GM12878 (cell line): Measurements from ENCODE around the gene BDH1. TPM values are rescaled to one million over a fixed set of nuclear protein-coding genes. Genes with fewer than 3 reads are reported as not detected.
"Not testable (repeated sequence)": the region's sequence is repeated elsewhere in the genome, so short reads cannot be mapped to it uniquely, and the experiment has no call there.

Experiments used
- ATAC-seq: fragments of 200-7000 bp; cut with Tn5 transposase; 3 replicates; pipeline ENCODE4 v1.9.1; 2020; ENCODE audit warnings: mild to moderate bottlenecking, moderate library complexity
- BruUV-seq: library from RNA; stranded (reverse); fragments of 400-500 nt; replicated peaks from 2 replicates; lab custom pipeline; 2021; lab: Mats Ljungman, UMichigan
- CTCF ChIA-PET: fragments of 300-600 bp; sonication (Branson Sonifier 250); formaldehyde crosslinking; extraction: SDS; loops from one replicate; lab custom pipeline; 2021; ENCODE audit warnings: inconsistent platforms; lab: Yijun Ruan, JAX
- POLR2A ChIA-PET: fragments of 350-600 bp; formaldehyde crosslinking; extraction: SDS; loops from one replicate; lab custom pipeline; 2021; ENCODE audit warnings: inconsistent platforms; lab: Charles Lee
- RAD21 ChIA-PET: fragments of 300-600 bp; sonication (Branson Sonifier 250); formaldehyde crosslinking; loops from one replicate; lab custom pipeline; 2023; ENCODE audit warnings: antibody characterized with exemption; ENCODE audit not compliant: unreplicated experiment; lab: Charles Lee
- SMC1A ChIA-PET: fragments of 300-600 bp; sonication (Branson Sonifier 250); formaldehyde crosslinking; loops from one replicate; lab custom pipeline; 2023; ENCODE audit not compliant: unreplicated experiment, uncharacterized antibody; lab: Charles Lee
- DNase-seq: peaks from one replicate; pipeline ENCODE4 v3.0.0-alpha.2; 2011; ENCODE audit warnings: low read depth, low spot score
- FAIRE-seq: peaks from 3 replicates; lab custom pipeline; 2011; peaks lifted over from hg19 to GRCh38; lab: Jason Lieb, UNC
- H2AFZ ChIP-seq: 2 replicates; pipeline ENCODE4 v1.6.0; 2011; ENCODE audit warnings: low read depth, low read length, control low read depth; ENCODE audit not compliant: control insufficient read depth
- H3K27ac ChIP-seq: 2 replicates; pipeline ENCODE4 v1.5.1; 2011; ENCODE audit warnings: control low read depth; ENCODE audit not compliant: control insufficient read depth, insufficient read depth
- H3K27me3 ChIP-seq, 2 experiments: replicated peaks in 1 of 2; 2 replicates each; pipeline versions ENCODE4 v1.6.0 to v1.6.1; 2011; ENCODE audit warnings: low read length in 1 of 2; ENCODE audit not compliant: control insufficient read depth in 2 of 2, insufficient read depth in 2 of 2
- H3K36me3 ChIP-seq, 2 experiments: 2 replicates each; pipeline ENCODE4 v1.5.1; 2011; ENCODE audit warnings: low read length in 1 of 2; ENCODE audit not compliant: control insufficient read depth in 2 of 2, insufficient read depth in 2 of 2
- H3K4me1 ChIP-seq: 2 replicates; pipeline ENCODE4 v1.6.1; 2011; ENCODE audit warnings: mild to moderate bottlenecking, low read length, moderate library complexity, mixed read lengths; ENCODE audit not compliant: control insufficient read depth, insufficient read depth
- H3K4me2 ChIP-seq: 2 replicates; pipeline ENCODE4 v1.6.0; 2011; ENCODE audit warnings: control low read depth; ENCODE audit not compliant: control insufficient read depth, insufficient read depth
- H3K4me3 ChIP-seq: fragments of 200-600 bp; sonication (generic); 2 replicates; pipeline ENCODE4 v1.5.1; 2016
- H3K79me2 ChIP-seq: 2 replicates; pipeline ENCODE4 v1.6.0; 2011; ENCODE audit warnings: low read length; ENCODE audit not compliant: control insufficient read depth, insufficient read depth
- H3K9ac ChIP-seq: 2 replicates; pipeline ENCODE4 v1.8.0; 2011; ENCODE audit warnings: low read length, control low read depth, mixed read lengths; ENCODE audit not compliant: control insufficient read depth, insufficient read depth
- H3K9me3 ChIP-seq: replicated peaks from 3 replicates; pipeline ENCODE4 v1.5.1; 2011; ENCODE audit warnings: mild to moderate bottlenecking, low read length; ENCODE audit not compliant: control insufficient read depth, insufficient read depth
- H4K20me1 ChIP-seq: 2 replicates; pipeline ENCODE4 v1.6.0; 2011; ENCODE audit not compliant: control insufficient read depth, insufficient read depth
- SKIL ChIP-seq: fragments of 450-650 bp; IDR thresholded peaks from 2 replicates; pipeline ENCODE4 v1.6.1; 2017; ENCODE audit warnings: mild to moderate bottlenecking, low read depth, inconsistent platforms; ENCODE audit not compliant: poor library complexity, severe bottlenecking
- WGBS: methylation state at CpG from one replicate; pipeline ENCODE4 v1.1.6; 2016; ENCODE audit warnings: low lambda C conversion rate; ENCODE audit not compliant: insufficient replicate concordance, insufficient coverage; ENCODE audit errors: missing lambda C conversion rate; 5-methylcytosine and 5-hydroxymethylcytosine counted together
- in situ Hi-C: fragments of 300-500 bp; cut with MboI; formaldehyde crosslinking; loops from 9 replicates; pipeline ENCODE4 v1.14.3; 2018; ENCODE audit warnings: mixed read lengths
- intact Hi-C: fragments of 100-400 bp; cut with micrococcal nuclease; formaldehyde crosslinking; loops from one replicate; pipeline ENCODE4 v1.14.2; 2022; ENCODE audit not compliant: unreplicated experiment
- polyA plus RNA-seq, 11 experiments: library from polyadenylated mRNA; depleted of rRNA in 4 of 11; unstranded in 6 of 11; stranded (reverse) in 5 of 11; fragments of >200 nt; fragmentation: Nextera tagmentation in 4 of 11; fragmentation: Illumina TruSeq in 1 of 11; extraction: Ambion mirVana in 4 of 11; extraction: Trizol in 1 of 11; gene quantifications; 1 replicate in 1 of 11; 2 replicates in 10 of 11; pipeline versions ENCODE4 v1.2.1 to v1.2.3, GENCODE V29; 2011 to 2016; ENCODE audit warnings: inconsistent platforms in 2 of 11, missing spikeins in 2 of 11, low read depth in 1 of 11
- total RNA-seq, 4 experiments: library from RNA; depleted of rRNA in 3 of 4; stranded (reverse); fragments of >200 nt in 3 of 4; fragmentation: Illumina TruSeq in 1 of 4; extraction: Trizol in 1 of 4; gene quantifications; 2 replicates each; pipeline versions ENCODE4 v1.2.1 to v1.2.3, GENCODE V29; 2013 to 2021

Gene BDH1
- total and polyA plus RNA-seq, 10 of the 15 experiments (the other 5 are each of a cell fraction or from before 2014, with no cell fraction given), result 11.3 to 84.5 (median 60.3) TPM

GRCh38 chr3:197571074-197571879 lies 15.5 kb upstream of the BDH1 start:
- H3K27ac ChIP-seq, H3K4me3 ChIP-seq, intact Hi-C loops, H3K79me2 ChIP-seq, H3K9ac ChIP-seq, H2AFZ ChIP-seq, DNase-seq, RAD21 ChIA-PET, H3K4me1 ChIP-seq, H4K20me1 ChIP-seq, in situ Hi-C loops, H3K9me3 ChIP-seq, H3K36me3 ChIP-seq, FAIRE-seq, CTCF ChIA-PET, ATAC-seq, BruUV-seq, H3K4me2 ChIP-seq, H3K27me3 ChIP-seq: not testable (repeated sequence)
- peak; percentile 64 for TF ChIP-seq SKIL
- POLR2A ChIA-PET, result interaction anchor here (0.6 kb wide), 1 partner anchor 15 kb away, joined by 6 read pairs; no protein-coding TSS in a partner anchor
- WGBS, result 26% methylated on average over 4 of the region's 4 CpGs
- SMC1A ChIA-PET, result interaction anchor here (0.7 kb wide), 1 partner anchor 398 kb away, joined by 3 read pairs; no protein-coding TSS in a partner anchor

GRCh38 chr3:197569433-197569832 lies 13.7 kb upstream of the BDH1 start:
- H3K36me3 ChIP-seq, in situ Hi-C loops, RAD21 ChIA-PET, H4K20me1 ChIP-seq, FAIRE-seq, H3K79me2 ChIP-seq, H3K9me3 ChIP-seq, H3K4me1 ChIP-seq, H3K27ac ChIP-seq, SMC1A ChIA-PET, H3K4me3 ChIP-seq, intact Hi-C loops, H3K27me3 ChIP-seq, ATAC-seq, H3K4me2 ChIP-seq, BruUV-seq, H3K9ac ChIP-seq, DNase-seq, H2AFZ ChIP-seq, CTCF ChIA-PET: not testable (repeated sequence)
- POLR2A ChIA-PET, result interaction anchor here (0.7 kb wide), 1 partner anchor 250 kb away, joined by 3 read pairs; no protein-coding TSS in a partner anchor
- WGBS, result 0% methylated on average over 2 of the region's 2 CpGs
